Measurements from ENCODE around the gene SRPK1. TPM values are rescaled to one million over a fixed set of nuclear protein-coding genes. Genes with fewer than 3 reads are reported as not detected.
"Not testable (repeated sequence)": the region's sequence is repeated elsewhere in the genome, so short reads cannot be mapped to it uniquely, and the experiment has no call there.

The SRPK1 gene
- total RNA-seq, result 10 to 100 TPM; 19.2 to 23.1 TPM
- long read RNA-seq, full-length matches to known transcripts, result 16 of 21 reads
- long read RNA-seq, partial matches to known transcripts, result 2 of 21 reads
- long read RNA-seq, other reads (novel, unspliced or antisense), result 3 of 21 reads

GRCh38 chr6:35920793-35921732 lies at the start of gene SRPK1:
TSS of gene SRPK1 (minus strand) at chr6:35921098. CDS start at chr6:35921056, 42 bp downstream.
- intact Hi-C loops (cut with DNase I), result no loop called here
- DNase-seq (peak; percentile 90), ATAC-seq (peak; percentile 98)

DNA sequence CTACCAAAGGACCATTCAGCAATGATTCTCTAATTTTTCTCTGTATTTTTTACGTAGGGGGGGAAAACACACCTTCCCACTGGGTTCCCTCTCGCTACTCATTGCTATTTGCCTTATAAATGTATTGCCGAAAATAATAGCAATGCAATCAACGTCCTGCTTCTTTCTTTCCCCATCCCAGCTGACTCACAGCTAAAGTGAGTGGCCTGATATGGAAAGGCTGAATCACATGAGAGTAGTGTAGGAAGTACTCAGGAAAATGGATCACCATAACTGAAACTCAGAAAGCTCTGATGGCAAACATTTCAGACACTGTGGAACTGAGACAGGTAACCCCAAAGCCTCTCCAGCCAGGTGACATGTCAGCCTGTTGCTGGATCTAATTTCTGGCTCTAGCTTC lies 49.3 kb upstream of the SRPK1 start:
- ATAC-seq, result no peak
- intact Hi-C loops (cut with DNase I), result no loop called here
- no peak for DNase-seq

DNA sequence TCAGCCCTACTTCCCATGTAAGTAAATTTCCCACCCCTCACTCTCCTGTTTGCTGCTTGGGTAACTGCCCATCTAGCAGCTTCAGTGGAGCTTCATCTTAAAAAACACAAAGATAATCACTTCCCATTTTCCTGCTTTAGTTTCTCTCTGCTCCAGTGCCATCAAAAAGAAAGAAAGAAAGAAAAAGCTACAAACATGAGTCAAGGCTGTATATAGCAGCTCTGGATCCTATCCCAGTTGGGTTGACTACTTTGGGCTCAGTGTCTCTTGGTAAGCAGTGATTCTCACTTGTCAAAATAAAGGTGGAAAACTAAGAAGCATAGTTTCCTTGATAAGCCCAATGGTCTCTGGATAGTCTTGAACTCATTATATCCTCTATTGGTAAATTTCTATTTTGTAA lies 48.7 kb upstream of the SRPK1 start:
- DNase-seq (no peak), ATAC-seq (no peak)
- intact Hi-C loops (cut with DNase I), result no loop called here

GRCh38 chr6:35968821-35969220 lies 47.9 kb upstream of the SRPK1 start:
- intact Hi-C loops (cut with DNase I), result no loop called here
- no peak for ATAC-seq
- no peak for DNase-seq

DNA sequence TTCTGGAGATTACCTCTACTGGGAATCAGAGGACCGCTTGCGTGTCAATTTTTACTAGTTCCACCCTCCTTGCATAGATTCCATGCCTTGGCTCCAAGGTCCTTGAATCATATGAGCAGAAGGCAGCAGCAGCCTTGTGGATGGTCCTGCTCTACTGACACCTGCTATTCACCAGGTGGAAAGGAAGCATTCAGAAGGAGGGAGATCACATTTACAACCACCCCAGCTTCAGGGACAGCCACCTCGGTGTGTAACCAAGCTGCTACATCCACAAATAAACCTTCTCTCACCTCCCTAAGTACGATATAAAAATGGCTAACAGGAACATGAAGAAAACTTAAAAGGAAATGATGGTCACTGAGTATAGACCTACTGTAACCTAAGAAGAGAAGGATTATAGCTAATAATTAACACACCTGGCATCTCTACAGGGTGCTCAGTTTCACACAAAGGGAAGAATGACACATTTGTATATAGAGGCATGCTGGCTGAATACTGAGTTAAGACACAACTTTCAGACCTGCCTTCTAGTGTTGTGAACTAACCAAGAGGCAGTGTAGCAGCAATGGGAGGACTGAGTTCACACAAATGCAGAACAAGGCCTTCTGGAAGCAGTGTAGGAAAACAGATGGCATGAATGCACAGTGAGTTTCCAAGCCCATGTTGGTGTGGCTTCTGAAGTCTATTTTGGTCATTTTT lies 46.3 kb upstream of the SRPK1 start:
- no peak for ATAC-seq

GRCh38 chr6:35962779-35963560 lies 42.1 kb upstream of the SRPK1 start:
- intact Hi-C loops (cut with DNase I), result no loop called here
- ATAC-seq, result no peak
- DNase-seq, result no peak

More for the DNA sequence above, 46.3 kb upstream of the SRPK1 start:
- intact Hi-C loops (cut with DNase I), result no loop called here
- no peak for DNase-seq

DNA sequence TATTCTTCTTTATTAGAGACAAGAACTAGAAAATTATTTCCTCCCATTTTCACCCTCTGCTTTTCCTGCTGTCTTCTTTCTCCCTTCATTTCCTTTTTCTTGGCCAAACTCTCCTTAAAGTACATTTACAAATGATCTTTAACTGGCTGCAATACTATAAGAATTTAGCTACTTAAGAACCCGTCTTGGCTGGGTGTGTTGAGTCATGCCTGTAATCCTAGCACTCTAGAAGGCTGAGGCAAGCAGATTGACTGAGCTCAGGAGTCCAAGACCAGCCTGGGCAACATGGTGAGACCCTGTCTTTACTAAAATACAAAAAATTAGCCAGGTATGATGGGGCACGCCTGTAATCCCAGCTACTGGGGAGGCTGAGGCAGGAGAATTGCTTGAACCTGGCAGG lies 39.3 kb upstream of the SRPK1 start:
- ATAC-seq, result no peak
- intact Hi-C loops (cut with DNase I), result no loop called here

GRCh38 chr6:35955970-35956369 lies 35.1 kb upstream of the SRPK1 start:
- ATAC-seq (no peak), DNase-seq (no peak)
- intact Hi-C loops (cut with DNase I), result no loop called here

More for the DNA sequence above, 39.3 kb upstream of the SRPK1 start:
- DNase-seq, result no peak

GRCh38 chr6:35955521-35955920 lies 34.6 kb upstream of the SRPK1 start:
- intact Hi-C loops (cut with DNase I), result no loop called here

DNA sequence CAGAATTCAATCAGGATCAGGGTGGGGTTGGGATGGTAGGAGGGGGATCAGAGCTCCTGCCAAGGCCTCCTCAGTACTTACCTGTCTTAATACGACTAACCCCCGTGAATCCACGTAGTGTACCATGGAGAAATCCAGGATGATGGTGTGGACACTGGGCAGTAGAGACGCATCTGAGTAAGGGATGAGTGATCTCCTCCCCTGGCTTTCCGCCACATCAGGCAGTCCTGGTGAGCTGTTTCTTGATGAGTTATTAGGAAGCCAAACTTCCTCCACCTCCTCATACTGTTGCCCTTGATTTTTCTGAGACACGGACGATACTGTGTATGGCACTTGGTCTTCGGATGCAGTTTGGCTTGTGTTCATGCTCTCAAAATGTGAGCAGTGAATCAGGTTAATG lies 34.2 kb upstream of the SRPK1 start:
- DNase-seq, result no peak
- ATAC-seq, result no peak
- intact Hi-C loops (cut with DNase I), result no loop called here

More at GRCh38 chr6:35955521-35955920, 34.6 kb upstream of the SRPK1 start:
- DNase-seq (no peak), ATAC-seq (no peak)

DNA sequence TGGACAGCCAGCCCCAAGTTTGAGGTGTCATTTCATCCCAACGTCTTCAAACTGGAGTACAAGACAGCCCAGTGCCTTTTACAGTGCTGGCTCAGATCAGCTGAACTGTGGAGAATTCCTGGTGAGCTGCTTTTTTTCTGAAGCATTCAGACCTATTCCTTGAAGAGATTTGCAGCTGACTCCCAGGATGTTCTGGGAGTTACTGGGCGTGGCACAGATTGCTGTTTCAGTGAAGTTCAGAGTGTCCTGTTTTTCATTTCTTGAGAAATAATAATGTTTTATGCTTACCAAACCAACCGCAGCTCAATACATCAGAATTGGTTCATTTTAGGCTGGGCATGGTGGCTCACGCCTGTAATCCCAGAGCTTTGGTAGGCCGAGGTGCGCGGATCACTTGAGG lies 33.4 kb upstream of the SRPK1 start:
- ATAC-seq (no peak), DNase-seq (no peak)
- intact Hi-C loops (cut with DNase I), result no loop called here

DNA sequence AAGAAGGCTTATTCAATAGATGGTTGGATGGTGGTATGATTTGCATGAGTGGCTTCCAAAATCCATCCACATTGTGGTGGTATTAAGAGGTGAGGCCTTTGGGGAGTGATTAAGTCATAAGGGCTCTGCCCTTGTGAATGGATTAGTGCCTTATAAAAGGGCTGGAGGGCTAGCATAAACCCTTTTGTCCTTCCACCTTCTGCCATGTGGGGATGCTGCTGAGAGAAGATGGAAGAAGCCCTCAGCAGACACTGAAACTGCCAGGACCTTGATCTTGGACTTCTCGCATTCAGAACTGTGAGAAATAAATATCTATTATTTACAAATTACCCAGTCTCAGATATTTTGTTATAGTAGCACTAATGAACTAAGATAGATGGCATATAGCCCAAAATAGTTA lies 27.8 kb upstream of the SRPK1 start:
- ATAC-seq, result no peak
- intact Hi-C loops (cut with DNase I), result no loop called here

GRCh38 chr6:35945650-35946025 lies 24.7 kb upstream of the SRPK1 start:
- ATAC-seq (no peak), DNase-seq (no peak)
- intact Hi-C loops (cut with DNase I), result no loop called here

More for the DNA sequence above, 27.8 kb upstream of the SRPK1 start:
- no peak for DNase-seq

- intact Hi-C loops (cut with DNase I), result no loop called here
- DNase-seq (no peak), ATAC-seq (no peak)
These were observed 22.5 kb upstream of the SRPK1 start for GRCh38 chr6:35943390-35943789.

DNA sequence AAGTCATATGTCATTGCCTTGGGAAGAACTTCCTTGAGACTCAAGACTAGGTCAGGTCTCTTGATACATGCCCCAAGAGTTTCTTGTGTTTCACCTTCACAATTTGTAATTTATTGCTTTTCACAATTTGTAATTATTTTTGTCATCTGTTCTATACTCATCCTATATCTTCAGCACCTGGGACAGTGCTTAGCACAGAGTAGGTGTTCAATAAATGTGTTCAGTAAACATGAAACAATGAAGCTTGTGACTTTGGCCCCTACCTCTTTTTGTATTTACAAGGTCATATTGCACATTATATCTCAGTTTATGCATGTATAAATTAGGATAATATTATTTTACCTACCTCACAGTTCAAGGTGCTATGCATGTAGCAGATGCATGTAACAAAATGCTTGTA lies 21.5 kb upstream of the SRPK1 start:
- DNase-seq (no peak), ATAC-seq (no peak)
- intact Hi-C loops (cut with DNase I), result no loop called here

GRCh38 chr6:35941170-35941569 lies 20.3 kb upstream of the SRPK1 start:
- DNase-seq; ATAC-seq; intact Hi-C loops (cut with DNase I): not testable (repeated sequence)

DNA sequence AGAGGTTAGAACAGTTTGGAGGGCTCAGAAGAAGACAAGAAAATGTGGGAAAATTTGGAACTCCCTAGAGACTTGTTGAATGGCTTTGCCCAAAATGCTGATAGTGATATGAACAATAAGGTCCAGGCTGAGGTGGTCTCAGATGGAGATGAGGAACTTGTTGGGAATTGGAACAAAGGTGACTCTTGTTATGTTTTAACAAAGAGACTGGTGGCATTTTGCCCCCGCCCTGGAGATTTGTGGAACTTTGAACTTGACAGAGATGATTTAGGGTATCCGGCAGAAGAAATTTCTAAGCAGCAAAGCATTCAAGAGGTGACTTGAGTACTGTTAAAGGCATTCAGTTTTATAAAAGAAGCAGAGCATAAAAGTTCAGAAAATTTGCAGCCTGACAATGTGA lies 19.1 kb upstream of the SRPK1 start:
- intact Hi-C loops (cut with DNase I); DNase-seq: not testable (repeated sequence)

GRCh38 chr6:35939259-35939658 lies 18.4 kb upstream of the SRPK1 start:
- DNase-seq; ATAC-seq; intact Hi-C loops (cut with DNase I): not testable (repeated sequence)

More for the DNA sequence above, 19.1 kb upstream of the SRPK1 start:
- ATAC-seq, result not testable (repeated sequence)

DNA sequence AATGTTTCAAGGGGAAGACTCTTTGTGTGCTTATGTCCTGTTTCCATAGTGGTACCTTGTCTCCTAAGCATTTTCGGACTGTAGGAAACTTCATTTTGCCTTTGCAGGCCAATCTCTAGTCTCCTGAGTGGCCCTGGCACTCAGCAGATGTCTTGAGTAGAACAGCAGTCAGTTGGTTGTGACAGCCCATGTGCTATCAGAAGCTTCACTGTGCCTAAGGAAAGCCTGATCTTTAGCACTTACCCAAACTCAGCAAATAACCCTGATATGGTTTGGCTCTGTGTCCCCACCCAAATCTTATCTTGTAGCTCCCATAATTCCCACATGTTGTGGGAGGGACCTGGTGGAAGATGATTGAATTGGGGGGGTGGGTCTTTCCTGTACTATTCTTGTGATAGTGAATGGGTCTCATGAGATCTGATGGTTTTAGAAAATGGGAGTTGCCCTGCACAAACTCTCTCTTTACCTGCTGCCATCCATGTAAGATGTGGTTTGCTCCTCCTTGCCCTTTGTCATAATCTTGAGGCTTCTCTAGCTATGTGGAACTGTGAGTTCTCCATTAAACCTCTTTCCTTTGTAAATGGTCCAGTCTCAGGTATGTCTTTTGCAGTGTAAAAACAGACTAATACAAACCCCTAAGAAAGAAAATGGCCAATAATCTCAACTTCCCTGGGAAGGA lies 15.9 kb upstream of the SRPK1 start:
- DNase-seq, result no peak
- no peak for ATAC-seq
- intact Hi-C loops (cut with DNase I), result no loop called here

All from left cardiac atrium (tissue), 4 donors.